ENCODE measurements around the gene VSIG1. TPM values are rescaled to one million over a fixed set of nuclear protein-coding genes. Genes with fewer than 3 reads are reported as not detected.
A peak's percentile ranks its signal among the peaks of the same experiment; 100 is the strongest.

Gene VSIG1
- not detected in 2 replicates for total RNA-seq (2016; rRNA removed; fragmentation: Illumina TruSeq; extraction: Trizol)
- not detected in 2 replicates for total RNA-seq (2016; cell fraction: cytosol; rRNA removed; fragmentation: Illumina TruSeq; extraction: Trizol; ENCODE audit: low read depth)
- not detected in 2 replicates for total RNA-seq (2016; cell fraction: insoluble cytoplasmic fraction; rRNA removed; fragmentation: Illumina TruSeq; extraction: Trizol)
- total RNA-seq (2016; cell fraction: membrane; rRNA removed; fragmentation: Illumina TruSeq; extraction: Trizol): not detected in 2 replicates
- not detected in 2 replicates for total RNA-seq (2016; cell fraction: nucleus; rRNA removed; fragmentation: Illumina TruSeq; extraction: Trizol)
- 0.01 TPM in 1 of 2 replicates, not detected in the other for polyA plus RNA-seq (2011; rRNA removed)
- polyA plus RNA-seq (2011; cell fraction: cytosol; rRNA removed): not detected in 2 replicates
- polyA plus RNA-seq (2011; cell fraction: nucleus; rRNA removed): not detected in 2 replicates
- 0.05 TPM in 1 of 2 replicates, not detected in the other for polyA plus RNA-seq (2012)
- polyA plus RNA-seq (2016; cell fraction: cytosol; fragmentation: Illumina TruSeq; extraction: Trizol; ENCODE audit: low read depth): not detected in 2 replicates
- not detected in 2 replicates for polyA plus RNA-seq (2016; cell fraction: insoluble cytoplasmic fraction; fragmentation: Illumina TruSeq; extraction: Trizol; ENCODE audit: low read depth)
- polyA plus RNA-seq (2016; cell fraction: membrane; fragmentation: Illumina TruSeq; extraction: Trizol; ENCODE audit: low read depth): not detected in 2 replicates
- polyA plus RNA-seq (2016; cell fraction: nucleus; fragmentation: Illumina TruSeq; extraction: Trizol; ENCODE audit: insufficient read depth, low read depth): not detected in 2 replicates
- polyA minus RNA-seq (2011; rRNA and poly(A)+ RNA removed; ENCODE audit: low replicate concordance): not detected in 2 replicates
- not detected in 2 replicates for polyA minus RNA-seq (2011; cell fraction: cytosol; rRNA and poly(A)+ RNA removed)
- not detected in 2 replicates for polyA minus RNA-seq (2011; cell fraction: nucleus; rRNA and poly(A)+ RNA removed)
- Bru-seq, nascent RNA: not detected
- BruChase-seq, experiment 1, labeled RNA remaining after a 6-hour chase: percentile 4 among the genes with signal in this experiment
- BruChase-seq, experiment 2, labeled RNA remaining after a 2-hour chase: not detected
- long read RNA-seq, experiment 1: 0 reads
- long read RNA-seq, experiment 2: 0 reads

- TF ChIP-seq HOXA5 (CRISPR knock-in tag; IDR thresholded peaks at IDR 0.05) (no peak), KLF13 (CRISPR knock-in tag; IDR thresholded peaks at IDR 0.05) (no peak), SALL1 (CRISPR knock-in tag; IDR thresholded peaks at IDR 0.05) (no peak), MAFK (conservative IDR thresholded peaks at IDR 0.05 in 1 of 2, IDR thresholded peaks at IDR 0.05 in 1 of 2; ENCODE audit: low read length in 2 of 2) (peak in 1 of 2 experiments; percentile 68; a peak in 3 of 4 replicates), TERF1 (CRISPR knock-in tag; IDR thresholded peaks at IDR 0.05) (no peak), ZNF792 (CRISPR knock-in tag; IDR thresholded peaks at IDR 0.05) (no peak), TIGD3 (CRISPR knock-in tag; IDR thresholded peaks at IDR 0.05; ENCODE audit: borderline replicate concordance) (no peak), MAFF (IDR thresholded peaks at IDR 0.05; ENCODE audit: low read depth, low read length) (peak; percentile 48)
- in situ Hi-C loops (cut with HindIII; ENCODE audit: extremely low pct_ligation_motif_present, low pct_unique_long_range_greater_than_20kb) (no loop called here), intact Hi-C loops (cut with micrococcal nuclease; ENCODE audit: unreplicated experiment) (no loop called here)
- Histone ChIP-seq H3K9ac (ENCODE audit: insufficient read depth, low read depth, low read length) (no peak within 1 kb of the TSS), H3K36me3 (replicated peaks in 1 of 2; ENCODE audit: control insufficient read depth in 1 of 2, insufficient read depth in 2 of 2, low read length in 2 of 2) (no peaks in the 10 kb centered on the region), H3K4me2 (ENCODE audit: low read depth, low read length) (no peak within 1 kb of the TSS), H3K4me3 (replicated peaks in 1 of 3; ENCODE audit: insufficient read depth in 1 of 3, low read depth in 2 of 3, low read length in 3 of 3) (no peak within 1 kb of the TSS), H4K20me1 (ENCODE audit: insufficient read depth, low read length) (no peaks in the 10 kb centered on the region), H2AFZ (ENCODE audit: low read length) (no peak within 1 kb of the TSS), H3K27ac (ENCODE audit: extremely low read length, insufficient read depth, low read length) (no peak within 1 kb of the TSS), H3K9me3 (ENCODE audit: low read length) (no peaks in the 10 kb centered on the region), H3K4me1 (ENCODE audit: insufficient read depth, low read length) (no peaks in the 10 kb centered on the region), H3K27me3 (ENCODE audit: control insufficient read depth in 1 of 2, insufficient read depth in 2 of 2, low read length in 2 of 2) (no peaks in the 10 kb centered on the region), H3K79me2 (ENCODE audit: insufficient read depth, low read length) (no peaks in the 10 kb centered on the region)
- FAIRE-seq (no peak), DNase-seq (ENCODE audit: low spot score) (no peak), ATAC-seq (no peak)
- CTCF ChIA-PET (ENCODE audit: low intra/inter-chr PET ratio, low total read pairs): no interaction called here
- no TSS peak for BruUV-seq (replicated peaks)
- WGBS (ENCODE audit: low lambda C conversion rate): 5% methylated on average over 10 of the region's 10 CpGs
- POLR2A ChIA-PET: no interaction called here
Observed at GRCh38 chrX:108044554-108045256, at the start of gene VSIG1. VSIG1 (plus strand) TSS chrX:108045065; CDS start chrX:108045131, 66 bp downstream.

Measured in HepG2 (cell line).